Neural cell (in vitro differentiated cells): ENCODE data around the gene HMGXB4. TPM values are rescaled to one million over a fixed set of nuclear protein-coding genes. Genes with fewer than 3 reads are reported as not detected.

Source experiments
- H2AFZ ChIP-seq: fragments of 200-600, 300-800 bp; sonication (generic), shearing (Covaris generic); 2 replicates; pipeline ENCODE4 v1.6.0; 2014; ENCODE audit warnings: low read depth, mild to moderate bottlenecking, antibody characterized with exemption, low read length, moderate library complexity
- H3F3A ChIP-seq: fragments of 200-600 bp; shearing (Covaris generic); 2 replicates; pipeline ENCODE4 v1.6.1; 2016; ENCODE audit warnings: mild to moderate bottlenecking, moderate library complexity, mixed read lengths, antibody characterized with exemption, low read length; ENCODE audit not compliant: insufficient read depth, poor library complexity, severe bottlenecking
- H3K27ac ChIP-seq: fragments of 200-600, 300-800 bp; sonication (generic), shearing (Covaris generic); 2 replicates; pipeline ENCODE4 v1.5.1; 2014; ENCODE audit warnings: mild to moderate bottlenecking, low read length, moderate library complexity
- H3K27me3 ChIP-seq: fragments of 300-800, 200-600 bp; sonication (generic), shearing (Covaris generic); 2 replicates; pipeline ENCODE4 v1.6.0; 2014; ENCODE audit warnings: mild to moderate bottlenecking, low read depth, low read length, moderate library complexity; ENCODE audit not compliant: insufficient read depth
- H3K36me3 ChIP-seq: fragments of 300-800, 200-600 bp; sonication (generic), shearing (Covaris generic); 2 replicates; pipeline ENCODE4 v1.5.1; 2014; ENCODE audit warnings: mild to moderate bottlenecking, antibody characterized with exemption, low read length, moderate library complexity; ENCODE audit not compliant: insufficient read depth
- H3K4me2 ChIP-seq: fragments of 300-800, 200-600 bp; sonication (generic), shearing (Covaris generic); 2 replicates; pipeline ENCODE4 v1.6.0; 2014; ENCODE audit warnings: mild to moderate bottlenecking, low read length
- H3K4me3 ChIP-seq: fragments of 300-800, 200-600 bp; sonication (generic), shearing (Covaris generic); 2 replicates; pipeline ENCODE4 v1.5.1; 2014; ENCODE audit warnings: mild to moderate bottlenecking, low read length, moderate library complexity
- H3K79me2 ChIP-seq: fragments of 200-600 bp; shearing (Covaris generic); replicated peaks from 2 replicates; pipeline ENCODE4 v1.6.0; 2014; ENCODE audit warnings: mild to moderate bottlenecking, low read length, moderate library complexity; ENCODE audit not compliant: insufficient read depth
- H3K9ac ChIP-seq: fragments of 300-800, 200-600 bp; sonication (generic), shearing (Covaris generic); 2 replicates; pipeline ENCODE4 v1.6.1; 2016; ENCODE audit warnings: mild to moderate bottlenecking, low read length, mixed read lengths
- H3K9me2 ChIP-seq: fragments of 200-600 bp; shearing (Covaris generic); 2 replicates; pipeline ENCODE4 v1.6.1; 2016; ENCODE audit warnings: mild to moderate bottlenecking, low read length, mixed read lengths; ENCODE audit not compliant: insufficient read depth
- H3K9me3 ChIP-seq: fragments of 200-600, 300-800 bp; sonication (generic), shearing (Covaris generic); 2 replicates; pipeline ENCODE4 v1.6.1; 2016; ENCODE audit warnings: mild to moderate bottlenecking, mixed run types, low read length, moderate library complexity, mixed read lengths
- H4K20me1 ChIP-seq: fragments of 200-600 bp; shearing (Covaris generic); 2 replicates; pipeline ENCODE4 v1.6.1; 2016; ENCODE audit warnings: mild to moderate bottlenecking, mixed run types; ENCODE audit not compliant: insufficient read depth
- CTCF ChIP-seq: fragments of 450-650 bp; IDR thresholded peaks from 2 replicates; pipeline ENCODE4 v1.5.1; 2014; ENCODE audit warnings: antibody characterized with exemption, mild to moderate bottlenecking, moderate library complexity; ENCODE audit not compliant: poor library complexity, severe bottlenecking
- EP300 ChIP-seq: fragments of 450-650 bp; conservative IDR thresholded peaks from 2 replicates; pipeline ENCODE4 v1.6.1; 2014; ENCODE audit warnings: antibody characterized with exemption, mild to moderate bottlenecking, moderate library complexity; ENCODE audit not compliant: poor library complexity, severe bottlenecking
- EZH2 ChIP-seq: fragments of 200-600, 300-800 bp; shearing (Covaris generic), sonication (generic); IDR thresholded peaks from 2 replicates; pipeline ENCODE4 v1.6.1; 2014; ENCODE audit warnings: antibody characterized with exemption, low read length, borderline replicate concordance, mild to moderate bottlenecking; ENCODE audit not compliant: insufficient read depth, poor library complexity, severe bottlenecking
- MXI1 ChIP-seq: fragments of 450-650 bp; conservative IDR thresholded peaks from 2 replicates; pipeline ENCODE4 v1.6.1; 2014; ENCODE audit warnings: antibody characterized with exemption, mild to moderate bottlenecking; ENCODE audit not compliant: poor library complexity, severe bottlenecking
- POLR2AphosphoS5 ChIP-seq: IDR thresholded peaks from 2 replicates; pipeline ENCODE4 v1.6.1; 2012
- RAD21 ChIP-seq: fragments of 450-650 bp; conservative IDR thresholded peaks from 2 replicates; pipeline ENCODE4 v1.6.1; 2014; ENCODE audit warnings: antibody characterized with exemption, mild to moderate bottlenecking, moderate library complexity
- REST ChIP-seq: IDR thresholded peaks from 2 replicates; pipeline ENCODE4 v1.6.1; 2012; ENCODE audit warnings: borderline replicate concordance
- SMC3 ChIP-seq: fragments of 450-650 bp; conservative IDR thresholded peaks from 2 replicates; pipeline ENCODE4 v1.6.1; 2014; ENCODE audit warnings: antibody characterized with exemption, mild to moderate bottlenecking, moderate library complexity; ENCODE audit not compliant: poor library complexity
- TAF1 ChIP-seq: IDR thresholded peaks from 2 replicates; pipeline ENCODE4 v1.6.1; 2012; ENCODE audit warnings: low read depth
- polyA plus RNA-seq: library from polyadenylated mRNA; depleted of rRNA; stranded (reverse); fragments of >200 nt; gene quantifications from 2 replicates; pipeline ENCODE4 v1.2.3, GENCODE V29; 2014

Gene HMGXB4
- polyA plus RNA-seq, 1 donor from 2014 or later, result 20.0 TPM

DNA sequence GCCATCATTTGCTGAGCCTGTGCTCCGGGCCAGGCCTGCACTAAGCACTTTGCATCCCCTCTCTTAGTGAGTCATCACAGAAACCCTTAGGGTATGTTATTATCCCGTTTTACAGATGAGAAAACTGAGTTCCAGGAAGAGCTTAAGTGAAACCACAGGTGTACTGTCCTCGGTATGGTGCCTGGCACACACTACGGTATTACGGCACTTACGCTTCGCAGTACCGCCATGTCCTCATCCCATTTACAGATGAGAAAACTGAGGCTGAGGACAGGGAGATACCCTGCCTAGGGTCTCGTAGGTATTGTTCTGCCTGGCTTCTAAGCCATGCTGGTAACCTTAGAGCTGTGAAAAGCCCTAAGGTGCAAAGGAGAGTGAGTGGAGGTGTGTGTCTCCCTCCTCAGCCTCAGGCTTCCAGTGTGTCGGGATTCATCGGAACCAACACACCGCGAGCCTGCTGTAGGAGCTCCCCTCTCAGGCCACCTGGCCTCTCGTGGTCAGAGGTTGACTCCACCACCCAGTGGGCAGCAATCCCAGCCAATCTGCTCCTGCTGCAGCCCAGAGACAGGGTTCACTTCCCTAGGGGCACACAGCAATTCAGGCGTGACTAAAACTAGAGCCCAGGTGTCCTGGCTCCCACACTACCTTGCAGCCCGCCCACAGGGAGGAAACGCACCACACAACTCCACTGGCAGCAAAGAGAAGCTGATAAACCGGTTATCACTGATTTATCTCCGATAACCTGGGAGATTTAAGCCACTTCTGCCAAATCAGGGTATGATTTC lies 84.0 kb downstream of the HMGXB4 start:
- H3K36me3 ChIP-seq, result no peaks in the 10 kb centered on the region
- no peak overlapping the region for H3K27ac ChIP-seq

DNA sequence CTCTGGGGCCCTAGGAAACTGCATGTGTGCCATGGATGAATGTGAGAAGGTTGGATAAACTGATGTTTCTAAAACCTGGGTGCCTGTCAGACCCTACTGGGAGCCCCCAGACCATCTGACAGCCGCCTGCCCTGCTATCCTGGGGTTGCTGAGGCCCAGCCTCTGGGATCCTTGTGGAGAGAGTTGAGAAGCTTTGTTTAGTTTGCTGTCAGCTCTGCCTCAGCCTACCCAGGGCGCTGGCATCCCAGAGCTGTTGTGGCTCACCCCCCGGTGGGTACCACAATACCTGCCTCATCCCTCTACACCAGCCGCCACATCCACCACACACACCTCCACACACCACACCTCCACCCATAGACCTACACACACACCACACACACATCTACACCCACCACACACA lies 85.1 kb downstream of the HMGXB4 start:
- Histone ChIP-seq H3K9me2 (no peaks in the 10 kb centered on the region), H3K4me3 (no peak overlapping the region), H3K36me3 (no peaks in the 10 kb centered on the region), H3K27ac (no peak overlapping the region), H4K20me1 (no peaks in the 10 kb centered on the region), H3K9me3 (no peaks in the 10 kb centered on the region), H3K27me3 (no peaks in the 10 kb centered on the region), H3K9ac (no peak overlapping the region), H3F3A (no peaks in the 10 kb centered on the region), H3K79me2 (no peaks in the 10 kb centered on the region), H2AFZ (no peak overlapping the region), H3K4me2 (no peak overlapping the region)
- no peak for TF ChIP-seq RAD21
- no peak for TF ChIP-seq MXI1
- TF ChIP-seq EZH2, result no peak
- TF ChIP-seq SMC3, result no peak
- TF ChIP-seq CTCF, result no peak
- TF ChIP-seq TAF1, result no peak

More for the DNA sequence above, 84.0 kb downstream of the HMGXB4 start:
- no peaks in the 10 kb centered on the region for H3K27me3 ChIP-seq
- H3K9me3 ChIP-seq, result no peaks in the 10 kb centered on the region
- H2AFZ ChIP-seq, result no peak overlapping the region
- no peak overlapping the region for H3K9ac ChIP-seq
- H3K4me2 ChIP-seq, result no peak overlapping the region
- H3K4me3 ChIP-seq, result no peak overlapping the region
- no peaks in the 10 kb centered on the region for H3K79me2 ChIP-seq
- no peaks in the 10 kb centered on the region for H4K20me1 ChIP-seq
- TF ChIP-seq POLR2AphosphoS5, result no peak
- no peak for TF ChIP-seq REST
- TF ChIP-seq MXI1, result no peak
- no peak for TF ChIP-seq EZH2
- TF ChIP-seq RAD21, result no peak
- TF ChIP-seq SMC3, result no peak
- no peak for TF ChIP-seq CTCF
- TF ChIP-seq EP300, result no peak
- no peak for TF ChIP-seq TAF1
- no peaks in the 10 kb centered on the region for H3F3A ChIP-seq
- H3K9me2 ChIP-seq, result no peaks in the 10 kb centered on the region
